Neutrophil (primary cell): ENCODE measurements around the gene INPP4B.

ENCODE experiments used
- H3K27ac ChIP-seq: fragments of 200-600 bp; sonication (generic); 2 replicates; pipeline ENCODE4 v1.5.1; 2016; ENCODE audit warnings: mild to moderate bottlenecking, moderate library complexity
- H3K27me3 ChIP-seq: fragments of 200-600 bp; sonication (generic); 2 replicates; pipeline ENCODE4 v1.6.0; 2016; ENCODE audit warnings: mild to moderate bottlenecking
- H3K36me3 ChIP-seq: fragments of 200-600 bp; sonication (generic); 2 replicates; pipeline ENCODE4 v1.5.1; 2017
- H3K4me1 ChIP-seq, 2 experiments: fragments of 200-600 bp in 1 of 2; sonication (generic) in 1 of 2; 1 replicate in 1 of 2; 2 replicates in 1 of 2; pipeline versions ENCODE4 v1.5.1 to v1.6.1; 2013 to 2016; ENCODE audit warnings: low read depth in 1 of 2, low read length in 1 of 2, mild to moderate bottlenecking in 1 of 2, moderate library complexity in 1 of 2; ENCODE audit not compliant: control insufficient read depth in 1 of 2, insufficient read depth in 1 of 2
- H3K4me3 ChIP-seq, 2 experiments: fragments of 200-600 bp in 1 of 2; sonication (generic) in 1 of 2; 1 replicate in 1 of 2; 2 replicates in 1 of 2; pipeline ENCODE4 v1.5.1; 2013 to 2016; ENCODE audit warnings: low read depth in 1 of 2, low read length in 1 of 2, mild to moderate bottlenecking in 1 of 2, moderate library complexity in 1 of 2
- H3K9me3 ChIP-seq: fragments of 200-600 bp; sonication (generic); 2 replicates; pipeline ENCODE4 v1.5.1; 2016
- TF ChIP-seq, protein P1 (sequence below): fragments of 200-600 bp; sonication (generic); IDR thresholded peaks from 2 replicates; pipeline ENCODE4 v1.5.1; 2016; ENCODE audit warnings: antibody characterized with exemption

Gene INPP4B

DNA sequence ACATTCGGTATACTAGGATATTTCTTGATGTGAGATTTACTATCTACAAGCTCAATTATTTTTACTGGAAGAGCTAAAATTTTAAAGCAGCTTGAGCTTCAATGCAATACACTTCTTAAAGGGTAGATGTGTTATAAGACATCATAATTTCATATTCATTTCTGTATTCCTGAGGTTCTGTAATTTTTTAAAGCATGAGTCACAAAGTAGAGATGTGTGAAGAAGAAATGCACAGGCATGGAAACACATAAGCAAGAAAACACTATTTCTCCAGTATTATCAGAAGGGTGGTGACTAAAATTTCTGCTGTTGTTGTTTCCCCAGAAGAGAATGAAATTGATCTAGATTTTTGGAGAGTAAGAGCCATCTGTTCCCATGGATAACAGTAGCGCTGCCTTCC, 72.6 kb downstream of the INPP4B start:
- Histone ChIP-seq H3K4me3 (no peak overlapping the region), H3K9me3 (no peaks in the 10 kb centered on the region), H3K4me1 (no peaks in the 10 kb centered on the region), H3K36me3 (no peaks in the 10 kb centered on the region), H3K27ac (no peak overlapping the region), H3K27me3 (no peaks in the 10 kb centered on the region)
- TF ChIP-seq, protein P1, sequence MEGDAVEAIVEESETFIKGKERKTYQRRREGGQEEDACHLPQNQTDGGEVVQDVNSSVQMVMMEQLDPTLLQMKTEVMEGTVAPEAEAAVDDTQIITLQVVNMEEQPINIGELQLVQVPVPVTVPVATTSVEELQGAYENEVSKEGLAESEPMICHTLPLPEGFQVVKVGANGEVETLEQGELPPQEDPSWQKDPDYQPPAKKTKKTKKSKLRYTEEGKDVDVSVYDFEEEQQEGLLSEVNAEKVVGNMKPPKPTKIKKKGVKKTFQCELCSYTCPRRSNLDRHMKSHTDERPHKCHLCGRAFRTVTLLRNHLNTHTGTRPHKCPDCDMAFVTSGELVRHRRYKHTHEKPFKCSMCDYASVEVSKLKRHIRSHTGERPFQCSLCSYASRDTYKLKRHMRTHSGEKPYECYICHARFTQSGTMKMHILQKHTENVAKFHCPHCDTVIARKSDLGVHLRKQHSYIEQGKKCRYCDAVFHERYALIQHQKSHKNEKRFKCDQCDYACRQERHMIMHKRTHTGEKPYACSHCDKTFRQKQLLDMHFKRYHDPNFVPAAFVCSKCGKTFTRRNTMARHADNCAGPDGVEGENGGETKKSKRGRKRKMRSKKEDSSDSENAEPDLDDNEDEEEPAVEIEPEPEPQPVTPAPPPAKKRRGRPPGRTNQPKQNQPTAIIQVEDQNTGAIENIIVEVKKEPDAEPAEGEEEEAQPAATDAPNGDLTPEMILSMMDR, result no peak

DNA sequence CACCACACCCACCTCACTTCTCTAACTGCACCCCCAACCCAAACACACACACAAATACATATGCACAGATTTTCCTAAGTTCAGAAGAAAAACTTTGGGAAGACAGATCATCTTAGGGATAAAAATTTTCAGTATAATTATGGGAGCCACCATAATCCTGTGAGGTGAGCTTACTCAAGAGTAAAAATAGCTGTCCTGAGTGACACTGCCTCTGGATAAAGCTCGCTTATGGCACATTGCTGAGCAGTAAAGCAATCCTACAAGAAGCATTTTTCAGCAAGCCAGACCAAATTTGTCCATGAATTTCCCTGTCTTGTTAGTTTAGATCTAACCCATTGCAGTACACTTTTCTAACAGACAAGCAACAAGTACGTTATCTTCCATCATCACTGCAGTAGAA, 83.8 kb downstream of the INPP4B start:
- TF ChIP-seq, protein P1, result no peak
- Histone ChIP-seq H3K27ac (no peak overlapping the region), H3K4me3 (no peak overlapping the region), H3K27me3 (no peaks in the 10 kb centered on the region), H3K4me1 (no peaks in the 10 kb centered on the region), H3K36me3 (no peaks in the 10 kb centered on the region), H3K9me3 (no peaks in the 10 kb centered on the region)

DNA sequence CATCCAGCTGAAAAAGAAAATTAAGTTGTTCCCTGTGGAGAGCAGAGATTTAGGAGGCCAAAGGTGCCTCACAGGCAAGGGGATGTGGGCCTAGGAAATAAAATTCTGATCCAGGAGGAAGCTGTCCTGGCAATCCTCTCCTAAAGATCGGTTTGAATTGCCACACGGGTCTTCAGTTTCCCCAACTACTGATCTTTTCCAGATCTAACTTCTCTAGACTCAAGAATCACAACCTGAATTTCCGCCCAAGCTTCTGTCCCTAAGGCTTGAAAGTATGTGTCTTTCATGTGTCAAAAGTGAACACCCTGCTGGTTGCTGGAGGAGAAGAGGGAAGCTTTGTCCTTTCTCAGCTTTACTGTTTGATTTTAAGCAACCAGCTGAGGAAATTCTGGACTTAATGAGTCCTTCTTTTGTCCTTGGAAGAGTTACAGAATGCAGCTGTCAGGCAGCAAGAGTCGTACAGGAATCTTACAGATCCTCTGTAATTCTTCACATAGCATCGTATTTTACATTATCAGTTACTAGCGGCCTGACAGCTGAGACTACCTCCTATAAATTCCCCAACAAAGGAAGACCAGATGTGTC, 93.8 kb downstream of the INPP4B start:
- Histone ChIP-seq H3K9me3 (no peaks in the 10 kb centered on the region), H3K36me3 (no peaks in the 10 kb centered on the region), H3K4me3 (no peak overlapping the region), H3K4me1 (no peaks in the 10 kb centered on the region), H3K27ac (no peak overlapping the region), H3K27me3 (no peaks in the 10 kb centered on the region)
- TF ChIP-seq, protein P1, result no peak

DNA sequence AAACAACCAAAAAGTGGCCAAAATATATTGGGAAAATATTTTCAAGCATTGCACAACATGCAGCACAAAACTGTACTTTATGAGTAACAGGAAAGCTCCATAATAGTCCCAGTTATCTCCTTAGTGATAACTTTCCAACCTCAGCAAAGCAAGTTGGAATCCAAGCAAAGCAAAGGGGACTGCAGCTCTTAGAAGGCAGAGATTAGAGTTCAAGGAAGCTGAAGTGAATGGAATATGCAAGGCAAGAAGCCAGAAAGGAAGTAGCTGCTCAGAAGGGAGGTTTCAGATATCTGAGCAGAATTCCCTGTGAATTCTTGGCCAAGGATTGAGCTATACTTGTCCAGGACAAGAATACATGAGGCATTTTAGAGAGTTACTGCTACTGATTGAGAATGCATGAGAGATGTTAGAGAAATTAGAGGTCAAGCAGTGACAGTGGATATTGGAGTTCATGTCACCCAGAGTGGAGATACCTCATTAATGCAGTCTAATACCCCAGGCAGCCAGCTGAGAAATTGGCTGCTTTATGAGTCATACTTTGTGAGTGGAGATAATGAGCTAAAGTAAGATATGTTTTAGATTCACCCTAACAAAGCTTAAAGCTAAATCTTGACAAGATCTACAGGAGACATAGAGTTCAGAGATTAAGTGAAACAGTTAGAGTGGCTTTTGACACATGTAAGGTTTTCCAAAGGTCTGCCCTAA, 102.8 kb downstream of the INPP4B start:
- TF ChIP-seq, protein P1, result no peak
- H3K4me3 ChIP-seq, result no peak overlapping the region
- H3K4me1 ChIP-seq, result no peaks in the 10 kb centered on the region
- H3K36me3 ChIP-seq, result no peaks in the 10 kb centered on the region
- H3K27ac ChIP-seq, result no peak overlapping the region
- H3K27me3 ChIP-seq, result no peaks in the 10 kb centered on the region
- H3K9me3 ChIP-seq, result no peaks in the 10 kb centered on the region

DNA sequence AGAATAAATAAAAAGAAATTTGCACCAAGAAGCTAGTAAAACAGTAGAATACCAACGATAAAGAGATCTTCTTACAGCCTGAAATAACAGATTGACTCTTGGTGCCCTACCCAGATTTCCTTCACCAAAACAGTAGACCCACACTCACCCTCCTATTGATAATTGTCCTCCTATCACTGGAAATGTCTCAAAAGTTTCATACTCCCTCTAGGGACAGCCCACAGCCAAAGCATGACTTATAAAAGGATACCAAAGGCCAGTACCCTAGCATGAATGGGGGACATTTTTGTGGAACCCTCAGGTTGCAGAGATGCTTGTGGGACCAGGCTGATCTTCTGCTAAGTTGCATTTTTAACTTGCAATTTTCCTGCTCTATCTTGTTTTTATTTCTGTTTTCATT, 104.1 kb downstream of the INPP4B start:
- H3K27ac ChIP-seq, result no peak overlapping the region
- H3K4me3 ChIP-seq, result no peak overlapping the region
- H3K36me3 ChIP-seq, result no peaks in the 10 kb centered on the region
- H3K9me3 ChIP-seq, result no peaks in the 10 kb centered on the region
- TF ChIP-seq, protein P1, result no peak
- no peaks in the 10 kb centered on the region for H3K4me1 ChIP-seq
- no peaks in the 10 kb centered on the region for H3K27me3 ChIP-seq
